Hematopoietic multipotent progenitor cell (in vitro differentiated cells): ENCODE measurements around the gene B3GALT2. TPM values are rescaled to one million over a fixed set of nuclear protein-coding genes. Genes with fewer than 3 reads are reported as not detected.
"Not testable (repeated sequence)": the region's sequence is repeated elsewhere in the genome, so short reads cannot be mapped to it uniquely, and the experiment has no call there.

Experiments used
- DNase-seq, 3 donors: peaks; one replicate each; pipeline ENCODE4 v3.0.0-alpha.2; 2011 to 2015; ENCODE audit warnings: low read depth in 2 of 3, low spot score in 2 of 3
- total RNA-seq: library from RNA; depleted of rRNA; stranded (reverse); fragments of >200 nt; gene quantifications from one replicate; pipeline ENCODE4 v1.2.3, GENCODE V29; 2012

The B3GALT2 gene, protein sequence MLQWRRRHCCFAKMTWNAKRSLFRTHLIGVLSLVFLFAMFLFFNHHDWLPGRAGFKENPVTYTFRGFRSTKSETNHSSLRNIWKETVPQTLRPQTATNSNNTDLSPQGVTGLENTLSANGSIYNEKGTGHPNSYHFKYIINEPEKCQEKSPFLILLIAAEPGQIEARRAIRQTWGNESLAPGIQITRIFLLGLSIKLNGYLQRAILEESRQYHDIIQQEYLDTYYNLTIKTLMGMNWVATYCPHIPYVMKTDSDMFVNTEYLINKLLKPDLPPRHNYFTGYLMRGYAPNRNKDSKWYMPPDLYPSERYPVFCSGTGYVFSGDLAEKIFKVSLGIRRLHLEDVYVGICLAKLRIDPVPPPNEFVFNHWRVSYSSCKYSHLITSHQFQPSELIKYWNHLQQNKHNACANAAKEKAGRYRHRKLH
- not detected for total RNA-seq

DNA sequence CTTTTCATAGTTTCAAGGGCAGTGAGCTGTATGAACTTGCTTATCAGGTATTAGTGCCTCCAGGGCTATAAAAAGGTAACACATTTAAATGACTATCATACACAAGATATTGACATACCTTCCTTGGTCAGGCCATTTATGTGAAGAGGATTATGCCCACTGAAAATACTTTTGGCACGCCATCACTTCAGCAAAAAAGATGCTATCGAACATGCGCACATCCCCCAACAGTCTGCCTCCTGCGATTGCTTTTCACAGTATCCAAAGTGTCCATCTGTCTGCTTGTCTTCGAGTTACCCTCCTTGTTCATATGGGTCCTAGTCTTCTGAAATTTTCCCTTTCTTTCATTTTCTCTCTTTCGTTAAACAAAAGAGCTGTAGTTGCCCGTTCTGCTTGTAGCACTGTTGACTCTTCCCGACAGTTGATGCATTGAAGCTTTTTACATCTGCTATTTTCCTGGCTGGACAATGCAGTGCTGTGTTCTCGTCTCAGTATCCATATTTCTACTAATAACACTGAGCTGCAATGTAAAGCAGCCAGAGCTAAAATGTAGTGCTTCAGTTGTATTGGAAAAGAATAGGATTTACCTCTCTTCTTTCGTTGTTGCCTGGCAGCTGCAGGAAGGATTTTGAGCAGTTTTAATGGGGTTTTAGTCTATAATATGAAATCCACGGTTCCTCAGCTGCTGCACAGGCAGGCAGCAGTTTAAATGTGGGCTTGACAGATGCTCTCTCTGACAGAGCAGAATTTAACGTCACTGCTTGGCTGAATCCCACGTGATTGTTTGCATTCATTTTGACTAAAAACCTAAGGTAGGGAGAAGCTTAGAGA, at the start of gene B3GALT2:
Gene B3GALT2 (minus strand): TSS at position 713 of the 831 bp plus-strand sequence. CDS start 5,051 bp downstream, outside the sequence.
- DNase-seq: peak in 2 of 3 donors; percentile 21 to 59

DNA sequence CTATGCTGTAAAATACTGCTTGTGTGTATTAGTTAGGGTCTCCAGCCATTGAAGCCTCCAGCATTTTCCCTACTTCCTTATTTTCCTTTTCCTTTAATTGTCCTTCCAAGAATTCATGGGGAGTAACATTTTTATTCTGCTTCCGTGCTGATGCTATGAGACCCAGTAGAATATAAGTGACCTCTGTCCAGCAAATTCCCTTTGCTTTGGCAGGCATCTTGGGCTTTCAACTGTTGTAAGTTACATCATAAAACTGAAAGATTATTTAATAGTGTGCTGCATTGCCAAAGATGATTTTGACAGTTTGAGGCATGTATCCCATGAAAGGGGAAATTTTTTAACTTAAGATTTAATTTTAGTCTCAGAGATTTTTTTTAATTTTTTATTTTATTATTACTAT, 48.1 kb upstream of the B3GALT2 start:
- no peak for DNase-seq

DNA sequence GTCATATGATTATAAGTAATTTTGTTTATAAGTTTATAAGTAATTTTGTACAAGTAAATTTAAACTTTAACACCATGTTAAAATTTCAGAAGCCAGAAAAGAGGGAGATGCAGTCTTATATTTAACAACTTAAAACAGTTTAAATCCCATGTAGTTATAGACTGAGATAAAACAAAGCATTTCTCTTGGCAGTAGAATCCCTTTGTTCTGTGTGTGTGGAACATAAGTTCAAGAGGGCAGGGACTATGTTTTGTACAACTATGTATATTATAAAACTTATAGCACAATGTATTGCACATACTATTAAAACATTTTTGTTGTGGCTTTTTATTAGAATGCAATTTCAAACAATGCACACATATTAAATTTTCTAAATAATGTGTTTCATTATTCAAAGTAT, 44.7 kb upstream of the B3GALT2 start:
- not testable (repeated sequence) for DNase-seq

DNA sequence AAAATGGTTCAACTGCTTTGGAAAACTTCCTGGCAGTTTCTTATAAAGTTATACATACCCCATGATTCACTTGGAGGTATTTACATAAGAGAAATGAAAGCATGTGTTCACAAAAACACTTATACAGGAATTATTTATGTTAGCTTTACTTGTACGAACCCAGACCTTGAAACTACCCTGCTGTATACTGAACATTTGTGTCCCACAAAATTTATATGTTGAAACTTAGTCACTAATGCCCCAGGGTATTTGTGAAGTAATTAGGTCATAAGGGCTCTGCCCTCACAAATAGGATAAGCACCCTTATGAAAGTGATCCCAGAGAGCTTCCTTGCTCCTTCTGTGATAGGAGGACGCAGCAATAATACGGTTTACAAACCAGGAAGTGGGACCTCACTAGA, 42.7 kb upstream of the B3GALT2 start:
- no peak for DNase-seq

DNA sequence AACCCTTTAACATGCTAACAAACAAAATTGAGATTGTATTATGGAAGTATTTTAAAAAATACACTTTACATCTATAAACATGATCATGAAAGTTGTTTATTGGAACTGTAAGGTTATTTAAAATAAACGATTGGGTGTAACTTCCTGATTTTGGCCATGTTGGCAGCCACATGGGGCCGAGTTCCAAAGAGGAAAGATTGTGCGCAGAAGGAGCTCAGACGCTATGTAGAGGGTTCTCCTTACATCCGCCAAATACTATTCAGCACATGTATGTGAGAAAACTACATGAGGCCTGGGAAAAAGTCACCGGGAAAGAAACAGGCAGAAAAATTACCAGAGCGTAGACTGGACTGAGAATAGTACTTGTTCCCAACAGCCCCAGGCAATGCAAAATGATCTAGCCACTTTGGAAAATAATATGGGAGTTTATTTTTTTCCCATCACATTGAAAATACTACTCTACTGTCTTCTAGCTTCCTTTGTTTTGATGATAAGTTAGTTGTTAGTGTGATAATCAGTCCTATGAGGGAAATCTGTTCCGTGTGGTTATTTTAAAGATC, 35.7 kb upstream of the B3GALT2 start:
- DNase-seq: no peak

DNA sequence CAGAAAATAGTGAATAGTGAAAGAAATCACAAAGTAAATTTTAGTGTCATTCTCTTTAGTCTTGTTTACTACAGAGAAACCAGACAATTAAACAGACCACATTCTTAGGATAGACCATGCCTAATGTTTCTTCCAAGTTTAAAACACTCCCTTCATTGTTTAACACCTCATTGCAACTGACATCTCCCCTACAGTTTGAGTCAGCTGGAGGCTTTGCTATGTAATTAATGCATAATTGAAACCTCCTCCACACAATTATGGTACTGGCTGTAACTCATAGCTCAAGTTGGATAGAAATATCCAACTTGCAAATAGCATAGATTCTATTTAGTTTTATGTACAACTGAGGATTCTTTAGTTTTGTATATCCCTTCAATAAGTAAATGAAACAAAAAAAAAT, 35.2 kb upstream of the B3GALT2 start:
- DNase-seq: no peak

DNA sequence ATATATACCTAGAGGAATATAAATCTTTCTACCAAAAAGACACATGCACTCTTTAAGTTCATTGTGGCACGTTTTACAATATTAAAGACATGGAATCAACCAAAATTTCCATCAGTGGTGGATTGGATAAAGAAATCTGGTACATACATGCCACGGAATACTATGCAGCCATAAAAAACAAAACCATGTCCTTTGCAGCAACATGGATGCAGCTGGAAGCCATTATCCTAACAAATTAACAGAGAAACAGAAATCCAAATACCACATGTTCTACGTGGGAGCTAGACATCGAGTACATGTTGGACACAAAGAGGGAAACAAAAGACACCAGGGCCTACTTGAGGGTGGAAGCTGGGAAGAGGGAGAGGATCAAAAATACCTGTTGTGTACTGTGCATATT, 33.0 kb upstream of the B3GALT2 start:
- DNase-seq: no peak

DNA sequence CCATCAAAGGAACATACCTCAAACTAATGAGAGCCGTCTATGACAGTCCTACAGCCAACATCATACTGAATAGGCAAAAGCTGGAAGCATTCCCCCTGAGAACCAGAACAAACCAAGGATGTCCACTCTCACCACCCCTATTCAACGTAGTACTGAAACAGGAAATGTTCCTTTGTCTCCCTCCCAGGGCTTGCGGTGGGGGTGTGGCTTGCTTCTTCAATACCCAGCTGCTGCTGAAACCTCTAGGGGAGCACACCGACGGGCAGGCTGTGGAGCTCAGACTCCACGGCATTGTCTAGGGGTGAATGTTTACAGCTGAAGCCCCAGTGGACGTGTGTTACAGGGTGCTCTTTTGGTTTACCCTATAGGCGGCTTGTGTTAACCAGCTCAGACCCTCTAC, 30.5 kb upstream of the B3GALT2 start:
- DNase-seq: no peak

DNA sequence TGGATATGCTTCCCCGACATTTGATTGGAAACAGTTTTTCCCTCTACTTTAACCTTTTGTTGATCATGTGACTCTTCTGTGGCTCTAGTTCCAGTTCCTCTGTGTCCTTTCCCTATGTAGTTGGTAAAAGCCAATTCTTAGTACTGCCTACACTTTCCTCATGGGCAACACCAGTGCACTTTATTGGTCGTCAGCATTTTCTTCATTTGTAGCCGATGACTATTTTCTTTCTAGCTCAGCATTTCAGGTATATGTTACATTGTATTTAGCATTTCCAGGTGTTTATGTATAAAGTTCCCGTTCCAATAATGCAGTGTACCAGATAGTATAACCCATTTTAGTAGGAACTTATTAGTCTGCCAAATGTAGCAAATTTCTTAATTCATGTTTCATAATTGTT, 27.6 kb upstream of the B3GALT2 start:
- no peak for DNase-seq

DNA sequence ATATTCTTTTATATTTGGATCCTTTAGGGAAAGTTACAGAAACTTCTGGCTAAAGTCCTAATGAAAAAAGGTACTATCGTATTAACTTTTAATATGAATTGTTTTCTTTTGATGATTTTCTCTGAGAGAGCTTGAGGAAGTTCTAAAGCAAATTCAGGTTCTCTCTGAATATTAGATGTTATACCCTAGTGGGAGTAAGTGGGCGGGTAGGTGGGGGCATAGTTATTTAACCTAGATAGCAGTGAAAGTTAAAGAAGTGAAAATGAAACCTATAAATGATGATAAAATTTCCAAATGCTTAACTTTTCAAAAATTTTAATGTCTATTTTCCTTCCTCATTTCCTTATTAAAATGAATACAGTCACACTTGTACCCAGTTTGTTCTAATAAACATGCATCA, 26.2 kb upstream of the B3GALT2 start:
- DNase-seq: no peak

DNA sequence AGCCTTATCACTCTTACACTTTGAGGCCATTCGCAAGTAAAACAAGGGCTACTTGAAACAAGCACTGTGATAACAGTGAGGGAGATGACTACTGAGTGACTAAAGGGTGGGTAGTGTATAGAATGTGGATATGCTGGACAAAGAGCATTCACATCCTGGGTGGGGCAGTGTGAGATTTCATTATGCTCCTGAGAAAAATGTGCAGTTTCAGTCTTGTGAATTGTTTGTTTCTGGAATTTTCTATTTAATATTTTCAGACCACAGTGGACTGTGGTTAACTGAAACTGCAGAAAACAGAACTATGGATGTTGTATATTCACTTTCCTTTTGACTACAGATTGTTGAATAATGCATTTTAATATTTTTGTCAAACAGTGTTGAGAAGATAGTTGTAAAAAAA, 25.1 kb upstream of the B3GALT2 start:
- no peak for DNase-seq

DNA sequence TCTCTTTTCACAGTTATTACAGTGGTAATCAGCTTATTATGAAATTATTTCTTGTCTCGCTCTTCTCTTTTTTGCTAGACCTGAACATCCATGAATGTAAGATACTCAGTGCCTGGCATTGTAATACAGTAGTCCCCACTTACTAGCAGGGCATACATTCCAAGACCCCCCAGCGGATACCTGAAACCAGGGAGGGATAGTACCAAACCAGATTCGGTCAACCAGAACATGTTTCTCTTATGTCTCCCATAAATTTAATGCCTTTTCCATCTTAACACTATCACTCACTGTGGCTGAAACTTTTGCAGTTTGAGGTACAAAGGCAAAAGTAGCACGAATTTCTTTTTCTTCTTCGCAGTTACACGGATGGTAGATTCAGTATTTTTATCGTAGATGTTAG, 24.6 kb upstream of the B3GALT2 start:
- no peak for DNase-seq

DNA sequence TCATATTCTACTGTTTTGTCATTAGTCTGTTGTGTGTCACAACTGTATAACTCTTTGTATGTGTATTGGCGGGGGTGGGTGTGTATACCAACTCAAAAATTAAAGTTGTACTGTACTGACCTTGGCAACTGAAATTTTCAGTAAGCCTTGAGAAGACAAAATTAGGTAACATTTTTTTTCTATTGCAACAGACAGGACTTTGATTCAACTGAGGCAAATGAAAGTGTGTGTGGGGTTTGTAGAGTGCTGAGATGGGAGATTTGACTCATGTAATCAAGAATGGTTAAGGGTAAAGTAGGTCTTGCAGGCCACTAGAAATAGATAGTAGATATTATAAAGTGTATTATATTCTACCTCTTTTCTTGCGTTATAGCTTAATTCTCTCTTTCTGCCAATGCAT, 14.6 kb upstream of the B3GALT2 start:
- DNase-seq: no peak

DNA sequence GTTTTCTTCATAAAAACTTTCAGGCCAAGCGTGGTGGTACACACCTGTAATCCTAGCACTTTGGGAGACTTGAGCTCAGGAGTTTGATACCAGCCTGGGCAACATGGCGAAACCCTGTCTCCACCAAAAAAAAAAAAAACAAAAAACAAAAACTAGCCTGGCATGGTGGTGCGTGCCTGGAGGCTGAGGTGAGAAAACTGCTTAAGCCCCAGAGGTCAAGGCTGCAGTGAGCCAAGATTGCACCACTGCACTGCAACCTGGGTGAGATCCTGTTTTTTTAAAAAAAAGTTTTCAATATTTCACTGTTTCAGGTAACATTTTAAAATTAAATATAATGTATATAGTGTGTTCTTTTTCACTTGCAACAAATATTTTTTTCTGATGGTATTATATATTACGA, 13.5 kb upstream of the B3GALT2 start:
- DNase-seq: no peak

DNA sequence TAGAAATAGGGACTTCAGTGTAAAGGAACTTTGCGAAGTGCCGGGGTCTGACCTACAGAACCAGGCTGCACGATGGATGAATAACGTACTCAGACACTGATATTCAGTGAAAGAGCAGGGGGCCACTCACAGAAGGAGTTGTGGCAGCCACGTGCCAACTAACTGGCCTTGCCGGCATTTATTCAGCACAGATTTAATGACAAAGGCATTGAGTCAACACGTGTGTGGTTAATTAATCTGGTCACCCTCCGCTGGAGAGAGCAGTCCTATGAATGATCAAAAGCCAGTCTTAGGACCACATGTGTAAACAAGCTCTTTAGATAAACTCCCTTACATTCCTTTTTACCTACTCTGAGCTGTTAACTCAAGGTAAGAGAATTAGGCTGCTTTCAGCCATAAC, 6.2 kb upstream of the B3GALT2 start:
- DNase-seq: no peak

DNA sequence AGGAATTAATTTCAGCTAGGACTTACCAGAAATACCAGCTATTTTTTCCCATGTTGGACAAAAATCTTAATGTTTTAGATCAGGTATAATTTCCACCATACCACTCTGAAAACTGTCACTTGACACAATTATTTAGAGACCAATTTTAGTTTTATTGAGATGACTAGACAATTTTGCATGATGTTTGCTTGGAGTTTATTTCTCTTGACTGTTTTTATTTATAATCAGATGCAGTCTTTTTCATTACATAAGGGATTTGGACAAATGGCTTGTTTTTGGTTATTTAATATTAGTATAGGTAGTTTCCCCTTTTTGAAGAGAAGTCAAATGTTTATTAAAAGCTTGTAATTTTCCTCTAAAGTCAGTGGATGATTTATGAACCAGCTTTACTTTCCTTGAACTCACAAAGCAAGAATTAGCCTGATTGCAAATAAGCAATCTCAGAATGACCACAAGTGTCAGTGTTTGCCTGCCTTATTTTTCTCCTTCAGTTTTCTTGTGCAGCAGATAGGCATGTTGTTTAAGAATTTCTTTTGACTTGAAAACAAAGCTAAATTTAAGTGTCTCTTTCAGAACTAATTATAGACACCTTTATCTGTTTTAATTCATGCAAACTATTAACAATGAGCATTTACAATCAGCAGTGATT, 3.8 kb upstream of the B3GALT2 start:
- peak in 1 of 3 donors; percentile 56 for DNase-seq

DNA sequence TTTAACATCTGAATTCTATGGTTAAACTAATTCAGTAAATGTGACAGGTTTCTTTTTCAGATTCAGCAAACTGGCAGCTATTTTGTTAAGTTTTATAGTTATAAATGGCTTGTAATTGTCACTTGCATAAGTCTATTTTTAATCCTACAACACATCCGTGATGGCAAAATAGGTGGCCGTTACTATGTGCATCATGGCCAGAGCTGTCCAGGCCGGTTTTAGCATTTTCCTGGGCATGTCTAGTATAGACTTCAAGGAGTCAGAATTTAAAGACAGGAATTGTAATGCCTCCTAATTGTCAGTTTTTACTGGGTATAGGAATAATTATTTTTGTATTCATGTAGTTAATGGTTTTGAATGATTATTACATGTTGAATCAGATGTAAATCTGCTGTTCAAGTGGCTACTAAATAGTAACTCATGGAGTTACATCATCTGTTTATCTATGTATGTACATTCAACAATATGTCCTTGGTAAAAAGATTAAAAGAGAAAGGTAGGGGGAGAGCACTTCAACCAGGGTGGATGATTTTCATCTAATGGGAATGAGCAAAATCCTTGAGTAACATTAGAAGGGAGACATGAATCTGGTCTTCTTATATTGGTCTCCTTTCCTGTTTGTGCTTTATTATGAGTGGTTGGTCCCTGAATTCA, 3.2 kb upstream of the B3GALT2 start:
- no peak for DNase-seq

DNA sequence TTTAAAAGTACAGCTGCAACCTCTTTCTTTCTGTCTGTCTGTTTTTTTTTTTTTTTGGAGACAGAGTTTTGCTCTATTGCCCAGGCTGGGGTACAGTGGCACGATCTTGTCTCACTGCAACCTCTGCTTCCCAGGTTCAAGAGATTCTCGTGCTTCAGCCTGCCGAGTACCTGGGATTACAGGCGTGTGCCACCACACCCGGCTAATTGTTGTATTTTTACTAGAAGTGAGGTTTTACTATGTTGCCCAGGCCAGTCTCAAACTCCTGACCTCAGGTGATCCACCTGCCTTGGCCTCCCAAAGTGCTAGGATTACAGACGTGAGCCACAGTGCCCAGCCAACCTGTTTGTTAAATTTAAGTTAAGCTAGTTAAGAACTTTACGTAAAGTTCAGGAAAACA, 2.5 kb upstream of the B3GALT2 start:
- not testable (repeated sequence) for DNase-seq

DNA sequence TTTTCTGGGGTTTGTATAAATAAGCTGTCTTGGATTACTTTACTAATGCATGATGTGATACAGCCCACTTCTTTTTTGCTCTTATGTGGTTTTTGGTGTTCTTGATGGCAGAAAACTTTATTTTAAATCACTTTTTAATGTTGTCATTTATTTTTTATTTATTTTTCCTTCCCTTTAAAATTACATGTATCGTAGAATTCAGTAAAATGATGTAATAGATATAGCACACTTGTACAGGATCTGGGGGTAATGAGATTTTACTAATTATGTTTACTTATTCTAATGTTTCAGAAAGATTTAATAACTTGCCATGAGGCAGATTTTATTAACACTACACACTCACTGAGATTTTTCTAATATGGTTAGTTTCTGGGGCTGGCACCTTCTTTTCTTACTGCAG, 701 bp upstream of the B3GALT2 start:
- DNase-seq: no peak

DNA sequence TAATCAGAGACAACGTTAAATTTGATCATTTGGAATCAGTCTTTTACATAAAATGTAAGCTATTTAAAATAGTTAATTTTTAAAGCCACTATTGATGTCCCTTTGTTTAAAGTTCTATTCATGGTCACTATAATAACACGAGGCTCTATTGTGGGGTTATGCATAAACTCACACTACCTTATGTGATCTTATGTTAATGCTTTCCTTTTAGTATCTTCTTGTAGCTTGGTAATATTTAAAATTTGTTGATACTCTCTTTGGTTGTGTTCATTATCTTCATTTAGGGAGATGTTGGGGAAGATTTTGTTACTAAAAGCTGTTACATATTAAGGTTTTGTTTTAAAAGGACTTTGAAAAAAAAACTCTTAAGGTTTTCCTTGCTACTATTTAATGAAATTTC, 1.2 kb downstream of the B3GALT2 start:
- DNase-seq: no peak

DNA sequence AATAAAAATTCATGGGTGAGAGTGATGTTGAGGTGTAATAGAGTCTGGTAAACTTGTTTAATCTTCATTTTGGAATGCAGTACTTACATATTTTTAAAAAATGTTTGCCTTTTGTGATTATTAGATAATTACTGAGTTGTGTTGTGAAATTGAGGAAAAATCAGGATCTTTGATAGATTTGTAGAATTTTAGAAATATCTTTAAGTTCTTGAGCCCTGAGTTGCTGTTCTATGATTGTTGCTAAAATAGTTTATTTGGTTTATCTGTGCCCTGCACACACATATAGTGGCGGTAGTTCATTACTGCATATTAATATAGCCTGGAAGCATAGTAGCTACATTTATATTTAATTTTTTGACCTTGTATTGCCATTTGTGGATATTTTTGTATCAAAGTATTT, 1.6 kb downstream of the B3GALT2 start:
- DNase-seq: no peak
